ENCODE results near the gene GALE.

The GALE gene

GRCh38 chr1:23763041-23763577 lies 37.4 kb downstream of the GALE start:
- no peak for TF ChIP-seq CTCF (IDR thresholded peaks at IDR 0.05; ENCODE audit: insufficient read depth, low read depth, low read length, missing control alignments)
- no peak for DNase-seq (ENCODE audit: low read depth)
- H3K4me3 ChIP-seq (ENCODE audit: low read length), result no peak overlapping the region

GRCh38 chr1:23759277-23759676 lies 41.3 kb downstream of the GALE start:
- TF ChIP-seq CTCF (IDR thresholded peaks at IDR 0.05; ENCODE audit: insufficient read depth, low read depth, low read length, missing control alignments), result no peak
- DNase-seq (ENCODE audit: low read depth), result no peak
- no peak overlapping the region for H3K4me3 ChIP-seq (ENCODE audit: low read length)

GRCh38 chr1:23757812-23758211 lies 42.7 kb downstream of the GALE start:
- no peak for DNase-seq (ENCODE audit: low read depth)
- TF ChIP-seq CTCF (IDR thresholded peaks at IDR 0.05; ENCODE audit: insufficient read depth, low read depth, low read length, missing control alignments), result no peak
- no peak overlapping the region for H3K4me3 ChIP-seq (ENCODE audit: low read length)

- TF ChIP-seq CTCF (IDR thresholded peaks at IDR 0.05; ENCODE audit: insufficient read depth, low read depth, low read length, missing control alignments), result no peak
- no peak for DNase-seq (ENCODE audit: low read depth)
- no peak overlapping the region for H3K4me3 ChIP-seq (ENCODE audit: low read length)
These were observed 43.9 kb downstream of the GALE start for GRCh38 chr1:23756676-23757075.

- H3K4me3 ChIP-seq (ENCODE audit: low read length), result no peak overlapping the region
- DNase-seq (ENCODE audit: low read depth), result no peak
- no peak for TF ChIP-seq CTCF (IDR thresholded peaks at IDR 0.05; ENCODE audit: insufficient read depth, low read depth, low read length, missing control alignments)
These were observed 47.6 kb downstream of the GALE start for GRCh38 chr1:23752909-23753308.

- no peak overlapping the region for H3K4me3 ChIP-seq (ENCODE audit: low read length)
- DNase-seq (ENCODE audit: low read depth), result no peak
- TF ChIP-seq CTCF (IDR thresholded peaks at IDR 0.05; ENCODE audit: insufficient read depth, low read depth, low read length, missing control alignments), result no peak
These were observed 48.7 kb downstream of the GALE start for GRCh38 chr1:23751815-23752200.

GRCh38 chr1:23751050-23751814 lies 49.3 kb downstream of the GALE start:
- no peak overlapping the region for H3K4me3 ChIP-seq (ENCODE audit: low read length)
- peak; percentile 62 for DNase-seq (ENCODE audit: low read depth)
- TF ChIP-seq CTCF (IDR thresholded peaks at IDR 0.05; ENCODE audit: insufficient read depth, low read depth, low read length, missing control alignments), result peak; percentile 79

Data from epithelial cell of esophagus (primary cell).